Kidney (tissue), 14 donors: Measurements from ENCODE around the gene POLD1. TPM values are rescaled to one million over a fixed set of nuclear protein-coding genes. Genes with fewer than 3 reads are reported as not detected.

Experiments used
- DNase-seq, 5 donors: peaks; one replicate each; pipeline ENCODE4 v3.0.0-alpha.2; 2013 to 2020
- FAIRE-seq: peaks from 2 replicates; lab custom pipeline; 2012; peaks lifted over from hg19 to GRCh38; lab: Jason Lieb, UNC
- H3K27ac ChIP-seq, 2 donors: one replicate each; pipeline ENCODE4 v1.7.0; 2013; ENCODE audit warnings: low read depth in 2 of 2, low read length in 2 of 2, inconsistent platforms in 1 of 2
- H3K27me3 ChIP-seq: one replicate; pipeline ENCODE4 v1.7.1; 2013; ENCODE audit warnings: low read length, inconsistent platforms; ENCODE audit not compliant: control insufficient read depth, insufficient read depth
- H3K36me3 ChIP-seq, 3 donors: one replicate each; pipeline versions ENCODE4 v1.7.0 to v1.7.1; 2013; ENCODE audit warnings: low read length in 3 of 3, control low read depth in 1 of 3, inconsistent platforms in 1 of 3; ENCODE audit not compliant: insufficient read depth in 3 of 3, control insufficient read depth in 2 of 3
- H3K4me1 ChIP-seq, 3 donors: one replicate each; pipeline versions ENCODE4 v1.7.0 to v1.7.1; 2013; ENCODE audit warnings: low read length in 3 of 3, inconsistent platforms in 1 of 3, low read depth in 1 of 3; ENCODE audit not compliant: control insufficient read depth in 2 of 3, insufficient read depth in 2 of 3
- H3K4me3 ChIP-seq, 3 donors: one replicate each; pipeline versions ENCODE4 v1.7.0 to v1.8.1; 2013; ENCODE audit warnings: low read length in 3 of 3, control low read depth in 1 of 3, inconsistent platforms in 1 of 3
- H3K9ac ChIP-seq, 3 donors: one replicate each; pipeline versions ENCODE4 v1.7.0 to v1.7.1; 2013; ENCODE audit warnings: low read length in 3 of 3, control low read depth in 1 of 3, inconsistent platforms in 1 of 3
- H3K9me3 ChIP-seq, 3 donors: one replicate each; pipeline versions ENCODE4 v1.7.0 to v1.7.1; 2013; ENCODE audit warnings: low read length in 3 of 3, control low read depth in 1 of 3, inconsistent platforms in 1 of 3; ENCODE audit not compliant: control insufficient read depth in 2 of 3, insufficient read depth in 1 of 3
- intact Hi-C: fragments of 100-400 bp; cut with DNase I; formaldehyde crosslinking; loops from one replicate; pipeline ENCODE4 v1.11.1; 2022
- polyA plus RNA-seq: library from polyadenylated mRNA; stranded (reverse); fragments of 350-450 nt; fragmentation: Illumina TruSeq; extraction: RNeasy Lipid Tissue Mini Kit (QIAGEN cat#74804); gene quantifications from one replicate; pipeline ENCODE4 v1.2.3, GENCODE V29; 2014; ENCODE audit warnings: low read depth, low replicate concordance; ENCODE audit not compliant: insufficient read depth
- total RNA-seq: library from RNA; stranded (reverse); fragmentation: NEBNext Ultra II Directional; extraction: Animal tissue kit (Norgen Biotek cat#: 25700); gene quantifications from one replicate; pipeline ENCODE4 v1.2.1, GENCODE V29; 2021
- TF ChIP-seq, protein P1 (sequence below): IDR thresholded peaks from 3 replicates; pipeline ENCODE4 v1.5.1; 2012; ENCODE audit warnings: mild to moderate bottlenecking, moderate library complexity, borderline replicate concordance; ENCODE audit not compliant: insufficient read depth; ENCODE audit errors: extremely low read depth
- donor health status: control.
- donor health status: control.
- donor health status: control.
- donor health status: control.
- donor health status: control.
- donor health status: DM: yes; HTN: yes; CAD: no.
- donor health status: Normal renal cell carcinoma (clear cell type).

POLD1 gene
- total and polyA plus RNA-seq, 2 donors from 2014 or later, result 17.8 to 22.1 TPM

DNA sequence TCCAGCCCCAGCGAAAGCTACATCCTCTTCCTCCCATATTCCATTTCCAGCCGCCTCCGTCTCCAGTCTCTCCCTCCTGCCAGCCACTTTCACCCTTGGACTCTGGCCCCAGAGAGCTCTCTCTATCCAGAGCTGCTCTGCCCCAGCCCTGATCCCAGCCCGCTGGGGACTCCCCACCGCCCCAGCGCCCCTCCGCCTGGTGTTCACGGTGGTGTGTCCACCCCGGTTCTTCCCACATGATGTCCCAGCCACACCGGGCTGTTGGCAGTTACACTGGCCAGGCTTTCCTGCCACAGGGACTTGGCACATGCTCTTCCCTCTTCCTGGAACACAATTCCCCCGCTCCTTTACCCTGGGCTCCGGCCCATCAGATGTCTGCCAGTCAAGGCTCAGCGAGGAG, 80.9 kb downstream of the POLD1 start:
- intact Hi-C loops, result loop anchor here (10.0 kb wide), 1 partner anchor 100 kb away; the partner anchor contains the start of gene NAPSA
- DNase-seq (peak in 1 of 5 donors; percentile 57), FAIRE-seq (no peak)
- Histone ChIP-seq H3K9me3 (no peaks in the 10 kb centered on the region), H3K4me1 (peaks cover 0 to 2% (median 0%) of the 10 kb centered on the region in 3 donors), H3K36me3 (no peaks in the 10 kb centered on the region), H3K9ac (no peak overlapping the region), H3K4me3 (no peak overlapping the region), H3K27me3 (no peaks in the 10 kb centered on the region), H3K27ac (no peak overlapping the region)
- TF ChIP-seq, protein P1, sequence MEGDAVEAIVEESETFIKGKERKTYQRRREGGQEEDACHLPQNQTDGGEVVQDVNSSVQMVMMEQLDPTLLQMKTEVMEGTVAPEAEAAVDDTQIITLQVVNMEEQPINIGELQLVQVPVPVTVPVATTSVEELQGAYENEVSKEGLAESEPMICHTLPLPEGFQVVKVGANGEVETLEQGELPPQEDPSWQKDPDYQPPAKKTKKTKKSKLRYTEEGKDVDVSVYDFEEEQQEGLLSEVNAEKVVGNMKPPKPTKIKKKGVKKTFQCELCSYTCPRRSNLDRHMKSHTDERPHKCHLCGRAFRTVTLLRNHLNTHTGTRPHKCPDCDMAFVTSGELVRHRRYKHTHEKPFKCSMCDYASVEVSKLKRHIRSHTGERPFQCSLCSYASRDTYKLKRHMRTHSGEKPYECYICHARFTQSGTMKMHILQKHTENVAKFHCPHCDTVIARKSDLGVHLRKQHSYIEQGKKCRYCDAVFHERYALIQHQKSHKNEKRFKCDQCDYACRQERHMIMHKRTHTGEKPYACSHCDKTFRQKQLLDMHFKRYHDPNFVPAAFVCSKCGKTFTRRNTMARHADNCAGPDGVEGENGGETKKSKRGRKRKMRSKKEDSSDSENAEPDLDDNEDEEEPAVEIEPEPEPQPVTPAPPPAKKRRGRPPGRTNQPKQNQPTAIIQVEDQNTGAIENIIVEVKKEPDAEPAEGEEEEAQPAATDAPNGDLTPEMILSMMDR, result no peak

GRCh38 chr19:50465986-50466705, 82.0 kb downstream of the POLD1 start:
- TF ChIP-seq, protein P1, result no peak
- no peak overlapping the region for H3K27ac ChIP-seq
- FAIRE-seq (no peak), DNase-seq (peak; percentile 61 to 93 (median 69))
- H3K27me3 ChIP-seq, result no peaks in the 10 kb centered on the region
- intact Hi-C loops, result loop anchor here (10.0 kb wide), 1 partner anchor 101 kb away; the partner anchor contains the start of gene NAPSA
- peaks cover 0 to 2% (median 0%) of the 10 kb centered on the region in 3 donors for H3K4me1 ChIP-seq
- no peaks in the 10 kb centered on the region for H3K9me3 ChIP-seq
- H3K4me3 ChIP-seq, result no peak overlapping the region
- H3K36me3 ChIP-seq, result no peaks in the 10 kb centered on the region
- H3K9ac ChIP-seq, result no peak overlapping the region

DNA sequence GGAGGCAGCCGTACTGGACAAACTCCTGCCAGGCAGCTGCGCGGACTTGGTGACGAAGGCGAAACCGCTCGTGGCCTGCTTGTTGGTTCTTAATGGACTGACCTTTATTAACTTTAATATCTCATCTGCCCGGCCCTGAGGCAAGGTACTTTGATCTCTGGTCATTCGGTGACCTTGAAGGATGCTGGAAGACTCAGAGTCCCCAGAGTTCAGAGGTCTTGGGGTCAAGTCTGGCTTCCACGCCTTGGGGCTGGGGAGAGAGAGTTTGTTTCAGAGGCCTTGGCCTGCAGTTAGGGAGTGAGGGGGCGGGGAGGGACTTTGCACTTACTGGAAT, 82.5 kb downstream of the POLD1 start:
- intact Hi-C loops, result loop anchor here (10.0 kb wide), 1 partner anchor 102 kb away; the partner anchor contains the start of gene NAPSA
- Histone ChIP-seq H3K27me3 (no peaks in the 10 kb centered on the region), H3K4me3 (no peak overlapping the region), H3K9ac (no peak overlapping the region), H3K9me3 (no peaks in the 10 kb centered on the region), H3K36me3 (no peaks in the 10 kb centered on the region), H3K27ac (peak overlapping the region in 1 of 2 donors; percentile 53), H3K4me1 (peaks cover 0 to 2% (median 0%) of the 10 kb centered on the region in 3 donors)
- TF ChIP-seq, protein P1, result no peak
- DNase-seq (peak in 1 of 5 donors; percentile 63), FAIRE-seq (no peak)
